CD4-positive, alpha-beta memory T cell (primary cell): ENCODE measurements around the gene BANF2. TPM values are rescaled to one million over a fixed set of nuclear protein-coding genes. Genes with fewer than 3 reads are reported as not detected.
A peak's percentile ranks its signal among the peaks of the same experiment; 100 is the strongest.

Experiments used
- CTCF ChIA-PET: fragments of 350-600 bp; sonication (Branson Sonifier 250); formaldehyde crosslinking; loops from one replicate; lab custom pipeline; 2021; ENCODE audit warnings: inconsistent platforms; ENCODE audit not compliant: partially characterized antibody; lab: Charles Lee
- POLR2A ChIA-PET: fragments of 350-600 bp; sonication (Branson Sonifier 250); formaldehyde crosslinking; loops from one replicate; lab custom pipeline; 2021; ENCODE audit not compliant: partially characterized antibody; lab: Charles Lee
- DNase-seq, 5 donors: peaks; one replicate each; pipeline versions ENCODE4 v3.0.0 to v3.0.0-alpha.2; 2020 to 2022; ENCODE audit warnings: mixed read lengths in 1 of 5
- H3K27ac ChIP-seq: one replicate; pipeline ENCODE4 v1.7.0; 2013; ENCODE audit warnings: low read depth, low read length
- H3K27me3 ChIP-seq: 2 replicates; pipeline ENCODE4 v1.7.0; 2013; ENCODE audit warnings: mild to moderate bottlenecking, low read length, moderate library complexity; ENCODE audit not compliant: insufficient read depth
- H3K36me3 ChIP-seq: 2 replicates; pipeline ENCODE4 v1.7.0; 2013; ENCODE audit warnings: mild to moderate bottlenecking, low read length, moderate library complexity; ENCODE audit not compliant: insufficient read depth
- H3K4me1 ChIP-seq: 2 replicates; pipeline ENCODE4 v1.7.0; 2013; ENCODE audit warnings: mild to moderate bottlenecking, low read length, moderate library complexity; ENCODE audit not compliant: insufficient read depth
- H3K4me3 ChIP-seq, 2 donors: one replicate each; pipeline ENCODE4 v1.7.0; 2013; ENCODE audit warnings: low read length in 2 of 2, mild to moderate bottlenecking in 1 of 2
- H3K9me3 ChIP-seq, 2 donors: one replicate each; pipeline ENCODE4 v1.7.0; 2013; ENCODE audit warnings: low read length in 2 of 2, control low read depth in 1 of 2; ENCODE audit not compliant: control insufficient read depth in 1 of 2
- H3K27ac Mint-ChIP-seq, 7 donors: one replicate each; pipeline ENCODE4 v1.8.0; 2020 to 2021; ENCODE audit warnings: mixed read lengths in 7 of 7, mild to moderate bottlenecking in 6 of 7, inconsistent platforms in 3 of 7, moderate library complexity in 3 of 7
- H3K27me3 Mint-ChIP-seq, 2 donors: one replicate each; pipeline ENCODE4 v1.8.0; 2020 to 2021; ENCODE audit warnings: mixed read lengths in 2 of 2
- H3K36me3 Mint-ChIP-seq, 2 donors: one replicate each; pipeline ENCODE4 v1.8.0; 2020 to 2021; ENCODE audit warnings: mixed read lengths in 2 of 2, inconsistent platforms in 1 of 2, mild to moderate bottlenecking in 1 of 2
- H3K4me1 Mint-ChIP-seq, 4 donors: one replicate each; pipeline ENCODE4 v1.8.0; 2020 to 2021; ENCODE audit warnings: mixed read lengths in 4 of 4, mild to moderate bottlenecking in 1 of 4
- H3K4me3 Mint-ChIP-seq, 8 donors: one replicate each; pipeline ENCODE4 v1.8.0; 2020 to 2021; ENCODE audit warnings: mixed read lengths in 8 of 8, mild to moderate bottlenecking in 7 of 8, moderate library complexity in 6 of 8, inconsistent platforms in 3 of 8
- H3K9me3 Mint-ChIP-seq, 8 donors: one replicate each; pipeline ENCODE4 v1.8.0; 2020 to 2021; ENCODE audit warnings: mixed read lengths in 8 of 8, mild to moderate bottlenecking in 5 of 8, inconsistent platforms in 3 of 8, moderate library complexity in 1 of 8
- intact Hi-C: fragments of 100-400 bp; cut with micrococcal nuclease; formaldehyde crosslinking; loops from one replicate; pipeline ENCODE4 v1.15.1; 2023
- polyA plus RNA-seq, 2 donors: library from polyadenylated mRNA; unstranded; fragments of 300-500 nt; fragmentation: Illumina TruSeq; gene quantifications; one replicate each; pipeline ENCODE4 v1.2.3, GENCODE V29; 2021
- total RNA-seq, 2 experiments: library from RNA; stranded (reverse); gene quantifications; one replicate each; pipeline ENCODE4 v1.2.3, GENCODE V29; 2021

The BANF2 gene
- total and polyA plus RNA-seq, 4 experiments from 2014 or later, result not detected

GRCh38 chr20:17756529-17756928 is 56.8 kb downstream of the BANF2 start:
- Histone ChIP-seq H3K4me3 (no peak overlapping the region), H3K27me3 (no peaks in the 10 kb centered on the region), H3K4me1 (no peaks in the 10 kb centered on the region), H3K27ac (no peak overlapping the region), H3K36me3 (no peaks in the 10 kb centered on the region), H3K9me3 (peaks cover 0 to 7% of the 10 kb centered on the region in 2 donors)
- Mint-ChIP-seq H3K4me1 (no peaks in the 10 kb centered on the region), H3K27me3 (peaks cover 10 to 16% of the 10 kb centered on the region in 2 donors), H3K36me3 (peaks cover 2 to 6% of the 10 kb centered on the region in 2 donors), H3K4me3 (no peak overlapping the region), H3K9me3 (peaks cover 3 to 24% (median 14%) of the 10 kb centered on the region in 8 donors), H3K27ac (no peak overlapping the region)
- CTCF ChIA-PET, result no interaction called here
- POLR2A ChIA-PET, result no interaction called here
- intact Hi-C loops, result no loop called here
- DNase-seq, result no peak

- Mint-ChIP-seq H3K4me1 (no peaks in the 10 kb centered on the region), H3K36me3 (peaks cover 2 to 6% of the 10 kb centered on the region in 2 donors), H3K27ac (no peak overlapping the region), H3K27me3 (peaks cover 9 to 15% of the 10 kb centered on the region in 2 donors), H3K4me3 (no peak overlapping the region), H3K9me3 (peaks cover 3 to 24% (median 14%) of the 10 kb centered on the region in 8 donors)
- Histone ChIP-seq H3K27ac (no peak overlapping the region), H3K4me1 (no peaks in the 10 kb centered on the region), H3K36me3 (no peaks in the 10 kb centered on the region), H3K9me3 (peaks cover 0 to 7% of the 10 kb centered on the region in 2 donors), H3K27me3 (no peaks in the 10 kb centered on the region), H3K4me3 (no peak overlapping the region)
- ChIA-PET POLR2A (no interaction called here), CTCF (no interaction called here)
- intact Hi-C loops, result no loop called here
- no peak for DNase-seq
Measured at GRCh38 chr20:17757496-17757895, 57.7 kb downstream of the BANF2 start.

GRCh38 chr20:17758010-17758409 is 58.2 kb downstream of the BANF2 start:
- H3K27me3 ChIP-seq, result no peaks in the 10 kb centered on the region
- no peaks in the 10 kb centered on the region for H3K4me1 Mint-ChIP-seq
- H3K36me3 ChIP-seq, result no peaks in the 10 kb centered on the region
- CTCF ChIA-PET, result no interaction called here
- peak overlapping the region in 1 of 8 donors; percentile 1 for H3K4me3 Mint-ChIP-seq
- no peaks in the 10 kb centered on the region for H3K4me1 ChIP-seq
- no peak overlapping the region for H3K4me3 ChIP-seq
- H3K9me3 ChIP-seq, result peaks cover 0 to 7% of the 10 kb centered on the region in 2 donors
- no peak overlapping the region for H3K27ac Mint-ChIP-seq
- no peak overlapping the region for H3K27ac ChIP-seq
- POLR2A ChIA-PET, result no interaction called here
- peaks cover 3 to 24% (median 14%) of the 10 kb centered on the region in 8 donors for H3K9me3 Mint-ChIP-seq
- H3K36me3 Mint-ChIP-seq, result peaks cover 2 to 6% of the 10 kb centered on the region in 2 donors
- peaks cover 6 to 13% of the 10 kb centered on the region in 2 donors for H3K27me3 Mint-ChIP-seq
- intact Hi-C loops, result no loop called here
- no peak for DNase-seq

- H3K9me3 Mint-ChIP-seq, result peaks cover 3 to 24% (median 14%) of the 10 kb centered on the region in 8 donors
- ChIA-PET CTCF (no interaction called here), POLR2A (no interaction called here)
- H3K27ac Mint-ChIP-seq, result no peak overlapping the region
- no peaks in the 10 kb centered on the region for H3K4me1 Mint-ChIP-seq
- H3K27me3 Mint-ChIP-seq, result peaks cover 4 to 13% of the 10 kb centered on the region in 2 donors
- peaks cover 2 to 6% of the 10 kb centered on the region in 2 donors for H3K36me3 Mint-ChIP-seq
- Histone ChIP-seq H3K36me3 (no peaks in the 10 kb centered on the region), H3K27ac (no peak overlapping the region), H3K4me1 (no peaks in the 10 kb centered on the region), H3K9me3 (peaks cover 0 to 7% of the 10 kb centered on the region in 2 donors), H3K27me3 (no peaks in the 10 kb centered on the region), H3K4me3 (no peak overlapping the region)
- intact Hi-C loops, result no loop called here
- no peak for DNase-seq
- peak overlapping the region in 1 of 8 donors; percentile 1 for H3K4me3 Mint-ChIP-seq
Measured at GRCh38 chr20:17758512-17758911, 58.7 kb downstream of the BANF2 start.

GRCh38 chr20:17759449-17759848 is 59.7 kb downstream of the BANF2 start:
- POLR2A ChIA-PET, result no interaction called here
- H3K27ac ChIP-seq, result no peak overlapping the region
- no peak overlapping the region for H3K27ac Mint-ChIP-seq
- no peaks in the 10 kb centered on the region for H3K4me1 ChIP-seq
- H3K27me3 Mint-ChIP-seq, result peaks cover 4 to 10% of the 10 kb centered on the region in 2 donors
- DNase-seq, result no peak
- no peaks in the 10 kb centered on the region for H3K36me3 ChIP-seq
- no peaks in the 10 kb centered on the region for H3K27me3 ChIP-seq
- no peak overlapping the region for H3K4me3 Mint-ChIP-seq
- H3K4me3 ChIP-seq, result no peak overlapping the region
- H3K4me1 Mint-ChIP-seq, result no peaks in the 10 kb centered on the region
- peaks cover 3 to 24% (median 14%) of the 10 kb centered on the region in 8 donors for H3K9me3 Mint-ChIP-seq
- H3K9me3 ChIP-seq, result peaks cover 0 to 7% of the 10 kb centered on the region in 2 donors
- CTCF ChIA-PET, result no interaction called here
- intact Hi-C loops, result no loop called here
- H3K36me3 Mint-ChIP-seq, result peaks cover 2 to 6% of the 10 kb centered on the region in 2 donors

- H3K4me3 Mint-ChIP-seq, result no peak overlapping the region
- peaks cover 2 to 8% of the 10 kb centered on the region in 2 donors for H3K27me3 Mint-ChIP-seq
- no peak for DNase-seq
- POLR2A ChIA-PET, result no interaction called here
- intact Hi-C loops, result no loop called here
- Histone ChIP-seq H3K9me3 (peaks cover 0 to 7% of the 10 kb centered on the region in 2 donors), H3K36me3 (no peaks in the 10 kb centered on the region), H3K4me3 (no peak overlapping the region), H3K4me1 (no peaks in the 10 kb centered on the region), H3K27me3 (no peaks in the 10 kb centered on the region), H3K27ac (no peak overlapping the region)
- CTCF ChIA-PET, result no interaction called here
- no peak overlapping the region for H3K27ac Mint-ChIP-seq
- H3K4me1 Mint-ChIP-seq, result no peaks in the 10 kb centered on the region
- H3K9me3 Mint-ChIP-seq, result peaks cover 3 to 24% (median 14%) of the 10 kb centered on the region in 8 donors
- peaks cover 2 to 6% of the 10 kb centered on the region in 2 donors for H3K36me3 Mint-ChIP-seq
Measured at GRCh38 chr20:17761604-17762003, 61.8 kb downstream of the BANF2 start.

GRCh38 chr20:17762243-17762872 is 62.6 kb downstream of the BANF2 start:
- H3K9me3 Mint-ChIP-seq, result peaks cover 3 to 22% (median 14%) of the 10 kb centered on the region in 8 donors
- POLR2A ChIA-PET, result no interaction called here
- H3K36me3 ChIP-seq, result no peaks in the 10 kb centered on the region
- CTCF ChIA-PET, result no interaction called here
- intact Hi-C loops, result no loop called here
- H3K27me3 Mint-ChIP-seq, result peaks cover 3 to 8% of the 10 kb centered on the region in 2 donors
- H3K9me3 ChIP-seq, result peaks cover 0 to 7% of the 10 kb centered on the region in 2 donors
- no peak overlapping the region for H3K27ac ChIP-seq
- H3K4me3 Mint-ChIP-seq, result no peak overlapping the region
- no peaks in the 10 kb centered on the region for H3K27me3 ChIP-seq
- H3K27ac Mint-ChIP-seq, result no peak overlapping the region
- H3K4me1 ChIP-seq, result no peaks in the 10 kb centered on the region
- peaks cover 2 to 6% of the 10 kb centered on the region in 2 donors for H3K36me3 Mint-ChIP-seq
- no peak overlapping the region for H3K4me3 ChIP-seq
- H3K4me1 Mint-ChIP-seq, result no peaks in the 10 kb centered on the region
- DNase-seq, result no peak
